ENCODE measurements around the gene FXR2. TPM values are rescaled to one million over a fixed set of nuclear protein-coding genes. Genes with fewer than 3 reads are reported as not detected.

The FXR2 gene
- total RNA-seq, 1 experiment from 2014 or later: 36.4 TPM

GRCh38 chr17:7544911-7545310, 69.8 kb downstream of the FXR2 start:
- no peaks in the 10 kb centered on the region for H3K9me3 ChIP-seq (ENCODE audit: control insufficient read depth, low read depth, low read length)
- H3K18ac ChIP-seq (ENCODE audit: insufficient read length, low read depth, low read length): no peak overlapping the region
- H2AK5ac ChIP-seq (ENCODE audit: insufficient read length, low read length): no peak overlapping the region
- no peak overlapping the region for H4K8ac ChIP-seq (replicated peaks; ENCODE audit: insufficient read length, low read depth, low read length)
- no peak overlapping the region for H2BK12ac ChIP-seq (ENCODE audit: insufficient read length, low read depth, low read length)
- peaks cover 6% of the 10 kb centered on the region for H3K23me2 ChIP-seq (ENCODE audit: insufficient read length, low read depth, low read length, poor library complexity, severe bottlenecking)
- no peak overlapping the region for H3K23ac ChIP-seq (ENCODE audit: insufficient read length, low read depth, low read length)
- 0 out of 2 replicates have a peak, but pooled peaks cover 2% of the 10 kb centered on the region for H3K27me3 ChIP-seq (ENCODE audit: insufficient read depth, low read length)
- no CpG with 5 or more reads among the region's 6 CpGs for WGBS (ENCODE audit: extremely low coverage, insufficient read length, low lambda C conversion rate)
- H3K27ac Mint-ChIP-seq: no peak overlapping the region
- TF ChIP-seq CTCF (conservative IDR thresholded peaks at IDR 0.05): no peak
- H2BK120ac ChIP-seq (ENCODE audit: low read depth, low read length, poor library complexity, severe bottlenecking): no peak overlapping the region
- H3K27me3 Mint-ChIP-seq (ENCODE audit: low read depth): peaks cover 37% of the 10 kb centered on the region
- no peak overlapping the region for H4K91ac ChIP-seq (ENCODE audit: insufficient read length, low read depth, low read length)
- H3K4ac ChIP-seq (ENCODE audit: low read depth, low read length): no peak overlapping the region
- no peaks in the 10 kb centered on the region for H3K79me2 ChIP-seq (ENCODE audit: insufficient read depth, low read length)
- H3K4me2 ChIP-seq (ENCODE audit: insufficient read depth, insufficient read length, low read length): no peak overlapping the region
- no peak overlapping the region for H2BK20ac ChIP-seq (ENCODE audit: low read depth, low read length, poor library complexity, severe bottlenecking)
- peaks cover 3 to 9% of the 10 kb centered on the region in 2 experiments; a peak in 3 of 4 replicates for H3K4me1 Mint-ChIP-seq
- H3T11ph ChIP-seq (ENCODE audit: low read length): no peak overlapping the region
- H3K4me1 ChIP-seq (ENCODE audit: insufficient read depth, low read length): peaks cover 2% of the 10 kb centered on the region; the same call in 1 of the 2 replicates
- no peaks in the 10 kb centered on the region for H4K20me1 ChIP-seq (ENCODE audit: control insufficient read depth, insufficient read depth, insufficient read length)
- H3K9me3 Mint-ChIP-seq: 0 out of 5 replicates have a peak, but pooled peaks cover 0 to 2% of the 10 kb centered on the region in 2 experiments
- no peak overlapping the region for H3K56ac ChIP-seq (ENCODE audit: insufficient read length, low read depth, low read length)
- no peak for DNase-seq
- H3K27ac ChIP-seq (ENCODE audit: insufficient read length, low read depth, low read length): no peak overlapping the region
- H2AFZ ChIP-seq (ENCODE audit: low read length): no peak overlapping the region
- H3K9ac ChIP-seq (ENCODE audit: extremely low read depth, insufficient read length, low read length): no peak overlapping the region
- H3K4me3 Mint-ChIP-seq: no peak overlapping the region
- H4K5ac ChIP-seq (ENCODE audit: insufficient read length, low read depth, low read length): no peak overlapping the region
- H3K36me3 Mint-ChIP-seq (ENCODE audit: insufficient read depth in 1 of 3, low read depth in 3 of 3): no peaks in the 10 kb centered on the region
- no peak overlapping the region for H3K14ac ChIP-seq (ENCODE audit: insufficient read depth, low read length)
- H3K79me1 ChIP-seq (ENCODE audit: insufficient read depth, low read depth, low read length, poor library complexity, severe bottlenecking): no peaks in the 10 kb centered on the region
- no peak overlapping the region for H2BK5ac ChIP-seq (ENCODE audit: insufficient read length, low read length)
- H2BK15ac ChIP-seq (ENCODE audit: low read depth, low read length): no peak overlapping the region

Other genes with a start within 250 kb of the FXR2 start
- 10.1 and 11.2 TPM in 2 replicates for gene TNK1, start 233.8 kb downstream of the FXR2 start, total RNA-seq (2021)
- gene PLSCR3, start 220.4 kb downstream of the FXR2 start, total RNA-seq (2021): 31.5 and 32.1 TPM in 2 replicates
- 151 and 153 TPM in 2 replicates for gene TMEM256, start 210.8 kb downstream of the FXR2 start, total RNA-seq (2021)
- 70.2 and 70.5 TPM in 2 replicates for gene NLGN2, start 207.1 kb downstream of the FXR2 start, total RNA-seq (2021)
- gene SPEM1, start 194.6 kb downstream of the FXR2 start, total RNA-seq (2021): 0.33 and 0.46 TPM in 2 replicates
- not detected in 2 replicates for gene SPEM2, start 189.3 kb downstream of the FXR2 start, total RNA-seq (2021)
- gene SPEM3, start 186.0 kb downstream of the FXR2 start, total RNA-seq (2021): not detected in 2 replicates
- gene TMEM102, start 179.5 kb downstream of the FXR2 start, total RNA-seq (2021): 8.3 and 8.6 TPM in 2 replicates
- 14.1 and 15.2 TPM in 2 replicates for gene FGF11, start 175.4 kb downstream of the FXR2 start, total RNA-seq (2021)
- gene CHRNB1, start 169.8 kb downstream of the FXR2 start, total RNA-seq (2021): 12.7 and 13.2 TPM in 2 replicates
- 14.4 and 14.9 TPM in 2 replicates for gene ZBTB4, start 135.3 kb downstream of the FXR2 start, total RNA-seq (2021)
- gene SLC35G6, start 133.5 kb downstream of the FXR2 start, total RNA-seq (2021): not detected in 2 replicates
- 153 and 154 TPM in 2 replicates for gene POLR2A, start 130.5 kb downstream of the FXR2 start, total RNA-seq (2021)
- 5.8 and 7.1 TPM in 2 replicates for gene TNFSF12, start 65.8 kb downstream of the FXR2 start, total RNA-seq (2021)
- gene TNFSF13, start 56.1 kb downstream of the FXR2 start, total RNA-seq (2021): 0.94 and 1.4 TPM in 2 replicates
- gene SENP3, start 53.0 kb downstream of the FXR2 start, total RNA-seq (2021): 80.6 and 83.1 TPM in 2 replicates
- 0.37 and 0.42 TPM in 2 replicates for gene CD68, start 35.3 kb downstream of the FXR2 start, total RNA-seq (2021)
- gene MPDU1, start 31.0 kb downstream of the FXR2 start, total RNA-seq (2021): 73.1 and 76.1 TPM in 2 replicates
- 7.7 TPM in 2 replicates for gene SOX15, start 24.8 kb downstream of the FXR2 start, total RNA-seq (2021)
- 72.1 and 77.6 TPM in 2 replicates for gene SAT2, start 12.9 kb upstream of the FXR2 start, total RNA-seq (2021)
- 1.5 and 1.6 TPM in 2 replicates for gene SHBG, start 15.2 kb upstream of the FXR2 start, total RNA-seq (2021)
- 15.4 and 16.2 TPM in 2 replicates for gene ATP1B2, start 36.0 kb upstream of the FXR2 start, total RNA-seq (2021)
- 163 and 164 TPM in 2 replicates for gene TP53, start 72.6 kb upstream of the FXR2 start, total RNA-seq (2021)
- gene WRAP53, start 73.6 kb upstream of the FXR2 start, total RNA-seq (2021): 27.0 and 29.8 TPM in 2 replicates
- 11.3 and 11.4 TPM in 2 replicates for gene EFNB3, start 90.3 kb upstream of the FXR2 start, total RNA-seq (2021)
- 0.15 and 0.22 TPM in 2 replicates for gene DNAH2, start 102.8 kb upstream of the FXR2 start, total RNA-seq (2021)
- gene KDM6B, start 219.3 kb upstream of the FXR2 start, total RNA-seq (2021): 26.7 and 28.9 TPM in 2 replicates
- 8.9 and 11.3 TPM in 2 replicates for gene TMEM88, start 240.2 kb upstream of the FXR2 start, total RNA-seq (2021)
- 40.0 and 50.2 TPM in 2 replicates for gene NAA38, start 242.7 kb upstream of the FXR2 start, total RNA-seq (2021)
- 17.1 and 18.0 TPM in 2 replicates for gene CYB5D1, start 243.1 kb upstream of the FXR2 start, total RNA-seq (2021)

All from H9 (cell line).